ENCODE results near the gene GEMIN7.

- TF ChIP-seq POLR2A (IDR thresholded peaks at IDR 0.05; ENCODE audit: extremely low read depth, insufficient read length) (no peak), MAX (IDR thresholded peaks at IDR 0.05; ENCODE audit: low read depth, low read length) (no peak), MYC (IDR thresholded peaks at IDR 0.05; ENCODE audit: low read depth, low read length) (no peak)
- TF ChIP-seq, protein P1, sequence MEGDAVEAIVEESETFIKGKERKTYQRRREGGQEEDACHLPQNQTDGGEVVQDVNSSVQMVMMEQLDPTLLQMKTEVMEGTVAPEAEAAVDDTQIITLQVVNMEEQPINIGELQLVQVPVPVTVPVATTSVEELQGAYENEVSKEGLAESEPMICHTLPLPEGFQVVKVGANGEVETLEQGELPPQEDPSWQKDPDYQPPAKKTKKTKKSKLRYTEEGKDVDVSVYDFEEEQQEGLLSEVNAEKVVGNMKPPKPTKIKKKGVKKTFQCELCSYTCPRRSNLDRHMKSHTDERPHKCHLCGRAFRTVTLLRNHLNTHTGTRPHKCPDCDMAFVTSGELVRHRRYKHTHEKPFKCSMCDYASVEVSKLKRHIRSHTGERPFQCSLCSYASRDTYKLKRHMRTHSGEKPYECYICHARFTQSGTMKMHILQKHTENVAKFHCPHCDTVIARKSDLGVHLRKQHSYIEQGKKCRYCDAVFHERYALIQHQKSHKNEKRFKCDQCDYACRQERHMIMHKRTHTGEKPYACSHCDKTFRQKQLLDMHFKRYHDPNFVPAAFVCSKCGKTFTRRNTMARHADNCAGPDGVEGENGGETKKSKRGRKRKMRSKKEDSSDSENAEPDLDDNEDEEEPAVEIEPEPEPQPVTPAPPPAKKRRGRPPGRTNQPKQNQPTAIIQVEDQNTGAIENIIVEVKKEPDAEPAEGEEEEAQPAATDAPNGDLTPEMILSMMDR (IDR thresholded peaks at IDR 0.05; ENCODE audit: low read depth, low read length) = no peak
Measured at GRCh38 chr19:45130888-45131615, 52.0 kb downstream of the GEMIN7 start.

Measured in NB4 (cell line).